PC-3 (cell line): ENCODE measurements around the gene CNMD. TPM values are rescaled to one million over a fixed set of nuclear protein-coding genes. Genes with fewer than 3 reads are reported as not detected.

ENCODE experiments used
- ATAC-seq: fragments of 200-7000 bp; cut with Tn5 transposase; 2 replicates; pipeline ENCODE4 v1.9.1; 2020; ENCODE audit warnings: mild to moderate bottlenecking, moderate library complexity
- BruUV-seq: library from RNA; stranded (reverse); fragments of 400-500 nt; replicated peaks from 2 replicates; lab custom pipeline; 2021; lab: Mats Ljungman, UMichigan
- CTCF ChIA-PET: fragments of 300-600 bp; sonication (Branson Sonifier 250); formaldehyde crosslinking; loops from one replicate; lab custom pipeline; 2022; ENCODE audit warnings: antibody characterized with exemption; lab: Charles Lee
- POLR2A ChIA-PET: fragments of 300-600 bp; sonication (Branson Sonifier 250); formaldehyde crosslinking; loops from one replicate; lab custom pipeline; 2022; ENCODE audit warnings: antibody characterized with exemption; ENCODE audit not compliant: unreplicated experiment; lab: Charles Lee
- DNase-seq: peaks from one replicate; pipeline ENCODE4 v3.0.0-alpha.2; 2015
- H2AFZ ChIP-seq: fragments of 300-600 bp; sonication (generic); 2 replicates; pipeline ENCODE4 v1.6.0; 2016; ENCODE audit warnings: antibody characterized with exemption, low read length
- H3F3A ChIP-seq: fragments of 300-600 bp; sonication (generic); one replicate; pipeline ENCODE4 v1.6.0; 2017; ENCODE audit warnings: antibody characterized with exemption, low read length, control low read depth, mild to moderate bottlenecking; ENCODE audit not compliant: unreplicated experiment
- H3K27ac ChIP-seq: fragments of 300-600 bp; sonication (generic); 2 replicates; pipeline ENCODE4 v1.5.1; 2016; ENCODE audit warnings: mild to moderate bottlenecking, low read length
- H3K27me3 ChIP-seq: fragments of 300-600 bp; sonication (generic); 2 replicates; pipeline ENCODE4 v1.6.1; 2016; ENCODE audit warnings: low read length, mixed read lengths
- H3K36me3 ChIP-seq: fragments of 300-600 bp; sonication (generic); 2 replicates; pipeline ENCODE4 v1.6.1; 2016; ENCODE audit warnings: low read depth, mixed run types, low read length, mixed read lengths
- H3K4me1 ChIP-seq: fragments of 300-600 bp; sonication (generic); 2 replicates; pipeline ENCODE4 v1.5.1; 2016; ENCODE audit warnings: low read length; ENCODE audit not compliant: insufficient read depth
- H3K4me2 ChIP-seq: fragments of 300-600 bp; sonication (generic); 2 replicates; pipeline ENCODE4 v1.6.0; 2016; ENCODE audit warnings: low read length
- H3K4me3 ChIP-seq: fragments of 300-600 bp; sonication (generic); 2 replicates; pipeline ENCODE4 v1.5.1; 2016; ENCODE audit warnings: mild to moderate bottlenecking, low read length, mixed read lengths
- H3K79me2 ChIP-seq: fragments of 300-600 bp; sonication (generic); 2 replicates; pipeline ENCODE4 v1.6.1; 2017; ENCODE audit warnings: low read length, mixed read lengths
- H3K9ac ChIP-seq: fragments of 300-600 bp; sonication (generic); 2 replicates; pipeline ENCODE4 v1.6.0; 2016; ENCODE audit warnings: mild to moderate bottlenecking, low read length
- H3K9me2 ChIP-seq: fragments of 300-600 bp; sonication (generic); replicated peaks from 2 replicates; pipeline ENCODE4 v1.6.1; 2016; ENCODE audit warnings: mixed run types, low read length, mixed read lengths
- H3K9me3 ChIP-seq: fragments of 300-600 bp; sonication (generic); 2 replicates; pipeline ENCODE4 v1.6.1; 2016; ENCODE audit warnings: low read length, mixed read lengths
- H4K20me1 ChIP-seq: fragments of 300-600 bp; sonication (generic); 2 replicates; pipeline ENCODE4 v1.6.1; 2016; ENCODE audit warnings: low read length, mixed read lengths
- CTCF ChIP-seq: fragments of 300-600 bp; sonication (generic); conservative IDR thresholded peaks from 2 replicates; pipeline ENCODE4 v1.5.1; 2017; ENCODE audit warnings: antibody characterized with exemption, low read depth, mild to moderate bottlenecking, low read length
- EZH2 ChIP-seq: fragments of 300-600 bp; sonication (generic); IDR thresholded peaks from one replicate; pipeline ENCODE4 v1.6.1; 2017; ENCODE audit warnings: antibody characterized with exemption, mild to moderate bottlenecking, low read length; ENCODE audit not compliant: unreplicated experiment
- EZH2phosphoT487 ChIP-seq: fragments of 300-600 bp; sonication (generic); IDR thresholded peaks from 2 replicates; pipeline ENCODE4 v1.6.1; 2018; ENCODE audit warnings: mild to moderate bottlenecking, antibody characterized with exemption, low read length, borderline replicate concordance
- intact Hi-C: fragments of 100-400 bp; cut with micrococcal nuclease; formaldehyde crosslinking; loops from 2 replicates; pipeline ENCODE4 v1.9.0; 2023
- total RNA-seq: library from RNA; depleted of rRNA; stranded (reverse); fragments of >200 nt; gene quantifications from 2 replicates; pipeline ENCODE4 v1.2.3, GENCODE V29; 2014

Gene CNMD
- total RNA-seq, 1 experiment from 2014 or later = not detected

GRCh38 chr13:52713894-52714293 is 25.7 kb downstream of the CNMD start:
- no peak overlapping the region for H2AFZ ChIP-seq

GRCh38 chr13:52712385-52712784 is 27.2 kb downstream of the CNMD start:
- CTCF ChIA-PET = no interaction called here

More at GRCh38 chr13:52713894-52714293, 25.7 kb downstream of the CNMD start:
- peaks cover 7% of the 10 kb centered on the region; the same call in 1 of the 2 replicates for H3K27me3 ChIP-seq
- no peak overlapping the region for H3K4me3 ChIP-seq
- DNase-seq = no peak
- ChIA-PET CTCF (no interaction called here), POLR2A (no interaction called here)
- H4K20me1 ChIP-seq = no peaks in the 10 kb centered on the region
- no peaks in the 10 kb centered on the region for H3K79me2 ChIP-seq
- no peak overlapping the region for H3K4me2 ChIP-seq
- intact Hi-C loops = no loop called here
- no peaks in the 10 kb centered on the region for H3K9me2 ChIP-seq
- no peak for ATAC-seq
- H3K9me3 ChIP-seq = no peaks in the 10 kb centered on the region
- TF ChIP-seq EZH2phosphoT487 (no peak), EZH2 (no peak), CTCF (no peak)
- H3K9ac ChIP-seq = no peak overlapping the region
- no peak overlapping the region for H3K27ac ChIP-seq
- no peaks in the 10 kb centered on the region for H3K4me1 ChIP-seq
- H3F3A ChIP-seq = no peaks in the 10 kb centered on the region
- no peaks in the 10 kb centered on the region for H3K36me3 ChIP-seq
- no TSS peak for BruUV-seq

More at GRCh38 chr13:52712385-52712784, 27.2 kb downstream of the CNMD start:
- DNase-seq (no peak), ATAC-seq (no peak)
- TF ChIP-seq EZH2phosphoT487 = no peak
- TF ChIP-seq EZH2 = no peak
- TF ChIP-seq CTCF = no peak
- Histone ChIP-seq H3K9ac (no peak overlapping the region), H3K27me3 (peaks cover 7% of the 10 kb centered on the region; the same call in 1 of the 2 replicates), H3F3A (no peaks in the 10 kb centered on the region), H3K36me3 (no peaks in the 10 kb centered on the region), H2AFZ (no peak overlapping the region), H4K20me1 (no peaks in the 10 kb centered on the region), H3K4me3 (no peak overlapping the region), H3K4me1 (no peaks in the 10 kb centered on the region), H3K27ac (no peak overlapping the region), H3K4me2 (no peak overlapping the region), H3K79me2 (no peaks in the 10 kb centered on the region), H3K9me2 (no peaks in the 10 kb centered on the region), H3K9me3 (no peaks in the 10 kb centered on the region)
- intact Hi-C loops = no loop called here
- BruUV-seq = no TSS peak
- POLR2A ChIA-PET = no interaction called here
